ENCODE results near the gene TMEM43. TPM values are rescaled to one million over a fixed set of nuclear protein-coding genes. Genes with fewer than 3 reads are reported as not detected.

The TMEM43 gene
- total RNA-seq, 5 donors from 2014 or later (not counting 1 experiment from before 2014, with no cell fraction given), result 36.9 to 76.3 (median 63.6) TPM

DNA sequence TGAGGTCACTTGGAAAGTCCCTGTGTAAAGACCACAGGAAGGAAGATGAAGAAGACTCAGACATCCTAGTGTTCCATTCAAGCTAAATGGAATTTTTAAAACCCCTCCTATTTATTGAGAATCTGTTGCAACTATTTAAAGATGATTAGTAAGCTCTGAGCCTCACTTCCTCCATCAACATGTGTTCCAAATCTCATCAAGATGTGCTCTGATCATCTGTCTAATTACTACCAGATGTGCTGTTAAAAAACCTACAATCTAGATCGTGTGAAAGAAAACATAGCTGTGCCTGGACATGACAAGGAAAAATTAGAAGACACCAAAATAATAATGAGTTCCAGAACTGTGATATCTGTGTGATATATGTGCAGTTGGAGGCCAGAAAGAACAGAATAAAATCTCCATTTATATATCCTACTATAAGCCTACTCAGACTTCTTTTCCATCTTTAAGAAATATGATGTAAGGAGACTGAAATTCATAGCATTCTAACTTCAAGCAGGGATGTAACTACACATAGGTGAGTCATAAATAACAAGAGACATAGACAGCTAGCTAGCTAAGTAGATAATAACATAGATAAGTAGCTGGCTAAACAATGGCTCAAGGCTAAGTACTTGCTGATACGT, 45.8 kb downstream of the TMEM43 start:
- no peaks in the 10 kb centered on the region for H3K27me3 ChIP-seq (replicated peaks in 1 of 2; ENCODE audit: control insufficient read depth in 2 of 2, extremely low read depth in 1 of 2, insufficient read depth in 2 of 2, low read length in 1 of 2)
- H3K4me3 Mint-ChIP-seq, result no peak overlapping the region
- no peak for ATAC-seq (replicated peaks in 1 of 4)
- no peaks in the 10 kb centered on the region for H3K27me3 Mint-ChIP-seq
- H3K27ac Mint-ChIP-seq, result no peak overlapping the region
- no peak overlapping the region for H3K27ac ChIP-seq (ENCODE audit: low read length)
- peaks cover 12 to 75% of the 10 kb centered on the region in 2 donors for H3K36me3 ChIP-seq (ENCODE audit: control insufficient read depth in 2 of 2, extremely low read depth in 1 of 2, insufficient read depth in 1 of 2, low read length in 1 of 2)
- POLR2A ChIA-PET, result interaction anchor here (0.6 to 1.4 kb wide), 3 partner anchors 24 to 1035 kb away, joined by 3 to 4 read pairs (median 3); partner anchors contain the start of gene CAPN7 (in 1 of the 2)
- peaks cover 13 to 17% of the 10 kb centered on the region in 2 experiments for H3K4me1 ChIP-seq (ENCODE audit: control insufficient read depth in 1 of 2, extremely low read depth in 1 of 2, insufficient read depth in 2 of 2, low read length in 2 of 2)
- H3K4me1 Mint-ChIP-seq, result peaks cover 48 to 69% (median 65%) of the 10 kb centered on the region in 3 donors
- H3K36me3 Mint-ChIP-seq, result peaks cover 74% of the 10 kb centered on the region
- whole genome bisulfite sequencing (ENCODE audit: insufficient coverage), result no CpG with 5 or more reads among the region's 2 CpGs
- no peak overlapping the region for H3K4me3 ChIP-seq (ENCODE audit: control insufficient read depth in 1 of 2, extremely low read depth in 1 of 2, low read length in 1 of 2)
- CTCF ChIA-PET, result no interaction called here
- no peak for DNase-seq
- H3K9me3 Mint-ChIP-seq, result no peaks in the 10 kb centered on the region
- H3K9me3 ChIP-seq, result no peaks in the 10 kb centered on the region

DNA sequence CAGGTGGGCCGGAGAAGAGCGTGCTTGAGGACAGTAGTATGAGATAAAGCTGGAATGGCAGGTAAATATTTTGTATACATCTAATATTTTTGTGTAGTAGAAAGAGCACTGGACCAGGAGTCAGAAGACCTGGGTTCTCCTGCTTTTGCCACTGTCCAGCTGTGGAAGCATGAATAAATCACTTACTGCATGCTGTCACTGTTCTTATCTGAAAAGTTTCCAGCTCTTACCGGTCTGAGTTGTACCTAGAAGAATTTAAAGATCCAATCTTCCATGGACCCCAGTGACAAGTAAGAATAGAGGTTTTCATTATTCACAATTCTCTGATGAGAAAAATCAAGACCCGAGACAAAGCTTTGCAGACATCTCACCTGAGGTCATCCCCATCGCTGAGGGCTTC, 47.6 kb downstream of the TMEM43 start:
- WGBS (ENCODE audit: insufficient coverage), result 89% methylated on average over 3 of the region's 5 CpGs
- H3K27ac Mint-ChIP-seq, result no peak overlapping the region
- peaks cover 60 to 79% (median 77%) of the 10 kb centered on the region in 3 donors for H3K4me1 Mint-ChIP-seq
- no peaks in the 10 kb centered on the region for H3K9me3 Mint-ChIP-seq
- H3K27me3 Mint-ChIP-seq, result no peaks in the 10 kb centered on the region
- CTCF ChIA-PET, result interaction anchor here (0.6 to 0.9 kb wide), 2 partner anchors 48 to 58 kb away, joined by 3 to 6 read pairs; partner anchors contain the start of gene CHCHD4 (in 1 of the 2)
- H3K27ac ChIP-seq (ENCODE audit: low read length), result no peak overlapping the region
- POLR2A ChIA-PET, result no interaction called here
- H3K4me3 ChIP-seq (ENCODE audit: control insufficient read depth in 1 of 2, extremely low read depth in 1 of 2, low read length in 1 of 2), result no peak overlapping the region
- ATAC-seq (replicated peaks in 1 of 4), result no peak
- no peaks in the 10 kb centered on the region for H3K9me3 ChIP-seq
- no peak overlapping the region for H3K4me3 Mint-ChIP-seq
- peaks cover 12 to 56% of the 10 kb centered on the region in 2 donors for H3K36me3 ChIP-seq (ENCODE audit: control insufficient read depth in 2 of 2, extremely low read depth in 1 of 2, insufficient read depth in 1 of 2, low read length in 1 of 2)
- no peaks in the 10 kb centered on the region for H3K27me3 ChIP-seq (replicated peaks in 1 of 2; ENCODE audit: control insufficient read depth in 2 of 2, extremely low read depth in 1 of 2, insufficient read depth in 2 of 2, low read length in 1 of 2)
- peaks cover 57% of the 10 kb centered on the region for H3K36me3 Mint-ChIP-seq
- no peak for DNase-seq
- H3K4me1 ChIP-seq (ENCODE audit: control insufficient read depth in 1 of 2, extremely low read depth in 1 of 2, insufficient read depth in 2 of 2, low read length in 2 of 2), result peaks cover 28 to 30% of the 10 kb centered on the region in 2 experiments

DNA sequence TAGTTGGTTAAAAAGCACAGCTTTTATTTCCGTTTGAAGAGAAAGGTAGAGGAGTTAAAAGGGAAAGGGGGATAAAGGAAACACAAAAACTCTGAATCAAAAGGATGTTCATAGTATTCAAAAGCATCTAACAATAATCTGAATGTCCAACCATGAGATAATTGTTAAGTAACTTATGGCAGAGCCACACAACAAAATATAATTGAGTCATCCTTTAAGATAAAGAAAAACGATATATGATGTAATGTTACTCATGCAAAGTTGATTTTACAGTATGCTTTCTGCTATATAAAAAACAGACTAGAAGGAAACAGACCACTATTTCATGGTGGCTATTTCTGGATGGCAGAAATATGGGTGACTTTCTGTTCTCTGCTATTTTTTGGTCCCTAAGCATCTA, 49.6 kb downstream of the TMEM43 start:
- H3K4me1 ChIP-seq (ENCODE audit: control insufficient read depth in 1 of 2, extremely low read depth in 1 of 2, insufficient read depth in 2 of 2, low read length in 2 of 2), result peaks cover 40% of the 10 kb centered on the region in 2 experiments
- DNase-seq (no peak), ATAC-seq (replicated peaks in 1 of 4) (no peak)
- Mint-ChIP-seq H3K27me3 (no peaks in the 10 kb centered on the region), H3K4me1 (peaks cover 71 to 83% (median 82%) of the 10 kb centered on the region in 3 donors), H3K9me3 (no peaks in the 10 kb centered on the region), H3K27ac (peak overlapping the region; percentile 84 to 89), H3K4me3 (peak overlapping the region in 2 of 3 donors; percentile 68 to 98), H3K36me3 (peaks cover 37% of the 10 kb centered on the region)
- ChIA-PET POLR2A (interaction anchor here in 1 of 2 donors (1.1 kb wide), 1 partner anchor 32 kb away, joined by 3 read pairs; no protein-coding TSS in a partner anchor), CTCF (no interaction called here)
- H3K27ac ChIP-seq (ENCODE audit: low read length), result peak overlapping the region; percentile 17
- WGBS (ENCODE audit: insufficient coverage), result no CpG with 5 or more reads among the region's 2 CpGs
- H3K27me3 ChIP-seq (replicated peaks in 1 of 2; ENCODE audit: control insufficient read depth in 2 of 2, extremely low read depth in 1 of 2, insufficient read depth in 2 of 2, low read length in 1 of 2), result no peaks in the 10 kb centered on the region
- no peak overlapping the region for H3K4me3 ChIP-seq (ENCODE audit: control insufficient read depth in 1 of 2, extremely low read depth in 1 of 2, low read length in 1 of 2)
- no peaks in the 10 kb centered on the region for H3K9me3 ChIP-seq
- H3K36me3 ChIP-seq (ENCODE audit: control insufficient read depth in 2 of 2, extremely low read depth in 1 of 2, insufficient read depth in 1 of 2, low read length in 1 of 2), result peaks cover 10 to 36% of the 10 kb centered on the region in 2 donors

DNA sequence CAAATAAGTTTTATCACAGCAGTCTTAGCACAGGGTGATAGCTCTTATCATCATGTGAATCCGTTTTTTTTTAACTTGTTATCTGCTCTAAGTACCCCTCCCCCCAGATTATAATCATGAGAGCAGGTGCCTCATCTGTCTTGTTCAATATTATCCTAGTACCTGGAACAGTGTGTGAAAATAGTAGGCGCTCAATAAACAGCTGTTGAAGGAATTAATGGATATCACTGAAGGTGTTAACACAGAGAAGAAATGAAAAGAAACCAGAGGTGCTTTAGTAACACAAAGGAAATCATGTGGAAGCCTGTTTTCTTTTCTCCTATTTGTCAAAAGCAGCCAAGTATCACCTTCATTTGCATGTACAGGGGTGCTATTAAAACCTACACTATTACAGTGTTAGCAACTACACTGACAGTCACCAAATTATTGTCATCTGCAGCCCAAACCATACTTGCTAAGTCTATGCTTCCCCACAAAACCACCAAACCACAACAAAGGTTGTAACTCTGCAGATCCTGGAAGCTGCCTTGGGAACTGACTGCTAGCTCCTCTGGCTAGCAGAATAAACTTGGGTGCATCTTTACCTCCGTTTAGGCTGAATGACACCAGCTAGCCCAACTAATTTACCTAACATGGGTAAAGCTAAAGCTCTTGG, 50.7 kb downstream of the TMEM43 start:
- POLR2A ChIA-PET, result interaction anchor here in 1 of 2 donors (0.7 to 1.4 kb wide), 6 partner anchors 30 to 251 kb away, joined by 3 to 6 read pairs (median 4); partner anchors contain the start of genes CHCHD4 and TMEM43
- H3K36me3 Mint-ChIP-seq, result peaks cover 26% of the 10 kb centered on the region
- H3K4me1 ChIP-seq (ENCODE audit: control insufficient read depth in 1 of 2, extremely low read depth in 1 of 2, insufficient read depth in 2 of 2, low read length in 2 of 2), result peaks cover 40% of the 10 kb centered on the region in 2 experiments

DNA sequence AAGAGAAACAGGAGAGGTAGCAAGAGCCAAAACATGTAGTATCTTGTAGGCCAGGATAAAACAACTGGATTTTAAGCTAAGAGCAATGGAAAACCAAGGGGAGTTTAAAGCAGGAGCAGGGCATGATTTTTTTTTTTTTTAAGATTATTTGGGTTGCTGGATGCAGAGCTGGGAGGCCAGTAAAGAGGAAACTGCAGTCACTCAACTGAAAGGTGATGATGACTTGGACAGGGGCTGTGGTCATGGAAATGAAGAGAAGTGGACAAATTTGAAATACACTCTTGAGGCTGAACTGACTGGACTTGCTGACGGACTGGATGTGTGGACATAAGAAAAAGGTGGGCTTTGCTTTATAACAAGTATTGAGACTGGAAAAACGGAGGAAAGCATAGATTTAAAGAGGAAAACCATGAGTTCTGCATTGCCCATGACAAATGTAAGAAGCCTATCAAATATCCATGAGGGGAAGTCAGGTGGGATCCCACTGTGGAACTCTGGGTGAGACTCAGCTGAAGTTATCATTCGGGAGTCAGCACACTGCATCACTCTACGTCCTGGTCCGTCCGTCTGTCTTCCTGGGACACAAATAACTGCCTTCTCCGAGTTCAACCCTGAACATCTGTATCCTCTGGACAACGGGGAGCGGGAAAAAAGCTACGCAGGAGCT, 52.9 kb downstream of the TMEM43 start:
- DNase-seq (no peak), ATAC-seq (replicated peaks in 1 of 4) (peak; percentile 1 to 5 (median 3))
- Histone ChIP-seq H3K27ac (ENCODE audit: low read length) (peak overlapping the region; percentile 91), H3K4me1 (ENCODE audit: control insufficient read depth in 1 of 2, extremely low read depth in 1 of 2, insufficient read depth in 2 of 2, low read length in 2 of 2) (peaks cover 40 to 42% of the 10 kb centered on the region in 2 experiments), H3K4me3 (ENCODE audit: control insufficient read depth in 1 of 2, extremely low read depth in 1 of 2, low read length in 1 of 2) (peak overlapping the region; percentile 65 to 83), H3K36me3 (ENCODE audit: control insufficient read depth in 2 of 2, extremely low read depth in 1 of 2, insufficient read depth in 1 of 2, low read length in 1 of 2) (peaks cover 0 to 18% of the 10 kb centered on the region in 2 donors), H3K27me3 (replicated peaks in 1 of 2; ENCODE audit: control insufficient read depth in 2 of 2, extremely low read depth in 1 of 2, insufficient read depth in 2 of 2, low read length in 1 of 2) (no peaks in the 10 kb centered on the region), H3K9me3 (no peaks in the 10 kb centered on the region)
- no peaks in the 10 kb centered on the region for H3K9me3 Mint-ChIP-seq
- POLR2A ChIA-PET, result interaction anchor here (0.6 to 3.1 kb wide), 8 partner anchors 9 to 54 kb away, joined by 3 to 78 read pairs (median 6); partner anchors contain the start of genes CHCHD4 (in 2 of the 2) and TMEM43 (in 2 of the 2)
- peaks cover 69 to 80% (median 76%) of the 10 kb centered on the region in 3 donors for H3K4me1 Mint-ChIP-seq
- peak overlapping the region; percentile 91 to 100 (median 98) for H3K4me3 Mint-ChIP-seq
- H3K36me3 Mint-ChIP-seq, result peaks cover 19% of the 10 kb centered on the region
- WGBS (ENCODE audit: insufficient coverage), result 10% methylated on average over 10 of the region's 10 CpGs
- CTCF ChIA-PET, result interaction anchor here (0.6 to 3.7 kb wide), 6 partner anchors 31 to 474 kb away, joined by 3 to 18 read pairs (median 6); partner anchors contain the start of gene CCDC174 (in 1 of the 2)
- H3K27me3 Mint-ChIP-seq, result no peaks in the 10 kb centered on the region
- H3K27ac Mint-ChIP-seq, result peak overlapping the region; percentile 98 to 100

More for the DNA sequence above, 50.7 kb downstream of the TMEM43 start:
- Mint-ChIP-seq H3K4me1 (peaks cover 72 to 81% (median 80%) of the 10 kb centered on the region in 3 donors), H3K9me3 (no peaks in the 10 kb centered on the region), H3K27me3 (no peaks in the 10 kb centered on the region), H3K27ac (peak overlapping the region; percentile 84 to 89), H3K4me3 (peak overlapping the region; percentile 61 to 98 (median 68))
- Histone ChIP-seq H3K27me3 (replicated peaks in 1 of 2; ENCODE audit: control insufficient read depth in 2 of 2, extremely low read depth in 1 of 2, insufficient read depth in 2 of 2, low read length in 1 of 2) (no peaks in the 10 kb centered on the region), H3K27ac (ENCODE audit: low read length) (peak overlapping the region; percentile 17), H3K36me3 (ENCODE audit: control insufficient read depth in 2 of 2, extremely low read depth in 1 of 2, insufficient read depth in 1 of 2, low read length in 1 of 2) (peaks cover 10 to 26% of the 10 kb centered on the region in 2 donors), H3K4me3 (ENCODE audit: control insufficient read depth in 1 of 2, extremely low read depth in 1 of 2, low read length in 1 of 2) (no peak overlapping the region), H3K9me3 (no peaks in the 10 kb centered on the region)
- ATAC-seq (replicated peaks in 1 of 4) (peak; percentile 22 to 57 (median 42)), DNase-seq (peak in 31 of 35 experiments; percentile 16 to 89 (median 41))
- CTCF ChIA-PET, result interaction anchor here in 1 of 2 donors (0.6 to 1.6 kb wide), 6 partner anchors 22 to 279 kb away, joined by 3 to 5 read pairs (median 3); no protein-coding TSS in a partner anchor
- no CpG with 5 or more reads among the region's 3 CpGs for WGBS (ENCODE audit: insufficient coverage)

All from T-cell (primary cell).